ENCODE measurements around the gene ATN1. TPM values are rescaled to one million over a fixed set of nuclear protein-coding genes. Genes with fewer than 3 reads are reported as not detected.

ATN1 gene
- total and polyA plus RNA-seq, 2 of the 8 experiments (the other 6 are each of a cell fraction or from before 2014, with no cell fraction given): 20.6 to 73.4 TPM

GRCh38 chr12:6952863-6953441 is 25.2 kb downstream of the ATN1 start (continued):
- TF ChIP-seq ATF2 (IDR thresholded peaks at IDR 0.05; ENCODE audit: low read length) (no peak), CTBP2 (IDR thresholded peaks at IDR 0.05; ENCODE audit: borderline replicate concordance, insufficient read depth, insufficient read length, low read length) (no peak), GABPA (IDR thresholded peaks at IDR 0.05; ENCODE audit: borderline replicate concordance, insufficient read depth, low read length) (no peak), YY1 (IDR thresholded peaks at IDR 0.05; ENCODE audit: low read depth, low read length) (no peak), TBP (IDR thresholded peaks at IDR 0.05; ENCODE audit: low read depth, low read length) (no peak), NRF1 (IDR thresholded peaks at IDR 0.05; ENCODE audit: low read depth, low read length) (no peak), FOSL1 (IDR thresholded peaks at IDR 0.05; ENCODE audit: insufficient read depth, low read depth, low read length) (no peak), SRF (IDR thresholded peaks at IDR 0.05; ENCODE audit: low read depth, low read length) (no peak), TEAD4 (IDR thresholded peaks at IDR 0.05; ENCODE audit: low read depth, low read length) (no peak), CHD1 (IDR thresholded peaks at IDR 0.05; ENCODE audit: low read depth, low read length) (no peak), SUZ12 (IDR thresholded peaks at IDR 0.05; ENCODE audit: low read length) (no peak), POLR2AphosphoS5 (IDR thresholded peaks at IDR 0.05; ENCODE audit: low read depth, low read length) (no peak)

Data from H1 (cell line).